Measurements from ENCODE around the gene AGGF1.

DNA sequence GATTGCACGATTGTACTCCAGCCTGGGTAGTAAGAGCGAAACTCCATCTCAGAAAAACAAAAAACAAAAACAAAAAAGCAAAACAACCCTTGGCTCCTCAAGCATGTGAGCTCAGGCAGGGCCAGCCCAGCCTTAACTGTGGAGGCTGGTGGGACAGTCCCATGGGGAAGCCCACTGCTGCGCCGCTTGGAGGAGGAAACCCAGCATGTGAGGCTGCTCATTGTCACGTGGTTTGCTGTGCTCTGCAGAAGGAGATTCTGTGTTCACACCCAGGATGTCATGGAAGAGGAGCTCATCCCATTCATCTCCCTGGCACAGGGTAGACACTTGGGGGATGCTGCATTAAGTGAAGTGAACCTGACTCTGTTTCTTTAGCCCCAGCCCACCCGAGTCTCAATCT lies 52.9 kb downstream of the AGGF1 start:
- TF ChIP-seq CTCF (IDR thresholded peaks at IDR 0.05) (no peak), POLR2A (IDR thresholded peaks at IDR 0.05) (no peak), POLR2AphosphoS5 (IDR thresholded peaks at IDR 0.05) (no peak), EP300 (IDR thresholded peaks at IDR 0.05) (no peak)
